Measurements from ENCODE around the gene GJC3.
"Not testable (repeated sequence)": the region's sequence is repeated elsewhere in the genome, so short reads cannot be mapped to it uniquely, and the experiment has no call there.

Gene GJC3

GRCh38 chr7:99928994-99929729 lies at the start of gene GJC3:
GJC3 (minus strand) TSS chr7:99929620; CDS start chr7:99929620, 0 bp downstream.
- peak; percentile 66 for DNase-seq

- DNase-seq = no peak
Observed at GRCh38 chr7:99976626-99977025, 47.2 kb upstream of the GJC3 start.

- DNase-seq = peak; percentile 88
Observed at GRCh38 chr7:99975782-99976521, 46.5 kb upstream of the GJC3 start, which contains the start of gene AZGP1. AZGP1 (minus strand) TSS chr7:99976031; CDS start chr7:99976020, 11 bp downstream.

GRCh38 chr7:99974681-99975080 lies 45.3 kb upstream of the GJC3 start:
- DNase-seq = no peak

- not testable (repeated sequence) for DNase-seq
Observed at GRCh38 chr7:99973817-99974216, 44.4 kb upstream of the GJC3 start.

- DNase-seq = no peak
Observed at GRCh38 chr7:99971242-99971641, 41.8 kb upstream of the GJC3 start.

- not testable (repeated sequence) for DNase-seq
Observed at GRCh38 chr7:99969813-99970212, 40.4 kb upstream of the GJC3 start.

- no peak for DNase-seq
Observed at GRCh38 chr7:99969298-99969697, 39.9 kb upstream of the GJC3 start.

- DNase-seq = no peak
Observed at GRCh38 chr7:99958564-99959227, 29.3 kb upstream of the GJC3 start.

- peak; percentile 60 for DNase-seq
Observed at GRCh38 chr7:99955247-99955646, 25.8 kb upstream of the GJC3 start.

GRCh38 chr7:99954643-99955042 lies 25.2 kb upstream of the GJC3 start:
- not testable (repeated sequence) for DNase-seq

GRCh38 chr7:99953649-99954048 lies 24.2 kb upstream of the GJC3 start:
- DNase-seq = peak; percentile 16

GRCh38 chr7:99952649-99953048 lies 23.2 kb upstream of the GJC3 start:
- DNase-seq = not testable (repeated sequence)

- DNase-seq = not testable (repeated sequence)
Observed at GRCh38 chr7:99950819-99951218, 21.4 kb upstream of the GJC3 start.

GRCh38 chr7:99949645-99950228 lies 20.3 kb upstream of the GJC3 start:
- peak; percentile 41 for DNase-seq

- no peak for DNase-seq
Observed at GRCh38 chr7:99947608-99948007, 18.2 kb upstream of the GJC3 start.

GRCh38 chr7:99944497-99945070 lies 15.2 kb upstream of the GJC3 start:
- no peak for DNase-seq

GRCh38 chr7:99943641-99944496 lies 14.4 kb upstream of the GJC3 start:
- DNase-seq = no peak

GRCh38 chr7:99938296-99938695 lies 8.9 kb upstream of the GJC3 start:
- DNase-seq = no peak

- peak; percentile 51 for DNase-seq
Observed at GRCh38 chr7:99935009-99935408, 5.6 kb upstream of the GJC3 start.

GRCh38 chr7:99930376-99930775 lies 956 bp upstream of the GJC3 start:
- no peak for DNase-seq

- no peak for DNase-seq
Observed at GRCh38 chr7:99929730-99930053, 272 bp upstream of the GJC3 start.

Data from RPMI8226 (cell line).